ENCODE data around the gene TRAPPC6A.
"Not testable (repeated sequence)": the region's sequence is repeated elsewhere in the genome, so short reads cannot be mapped to it uniquely, and the experiment has no call there.

Gene TRAPPC6A

DNA sequence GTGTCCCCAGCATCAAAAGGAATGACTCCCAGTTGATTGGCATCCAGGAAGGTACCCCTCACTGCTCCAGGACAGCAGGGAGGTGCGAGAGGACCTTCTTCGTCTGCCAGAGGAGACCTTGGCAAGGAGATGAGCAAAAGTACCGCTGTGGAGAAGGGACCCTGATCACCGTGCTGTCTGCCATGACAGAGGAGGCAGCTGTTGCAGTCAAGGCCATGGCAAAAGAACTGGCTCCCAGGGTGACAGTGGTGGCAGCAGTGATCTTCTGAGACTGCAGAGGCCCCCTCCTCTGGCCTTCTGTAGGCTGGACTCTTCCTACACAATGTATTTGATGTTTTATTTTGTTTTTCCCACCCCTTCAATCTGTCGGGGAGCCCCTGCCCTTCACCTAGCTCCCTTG, 49.2 kb downstream of the TRAPPC6A start:
- no peak for DNase-seq

DNA sequence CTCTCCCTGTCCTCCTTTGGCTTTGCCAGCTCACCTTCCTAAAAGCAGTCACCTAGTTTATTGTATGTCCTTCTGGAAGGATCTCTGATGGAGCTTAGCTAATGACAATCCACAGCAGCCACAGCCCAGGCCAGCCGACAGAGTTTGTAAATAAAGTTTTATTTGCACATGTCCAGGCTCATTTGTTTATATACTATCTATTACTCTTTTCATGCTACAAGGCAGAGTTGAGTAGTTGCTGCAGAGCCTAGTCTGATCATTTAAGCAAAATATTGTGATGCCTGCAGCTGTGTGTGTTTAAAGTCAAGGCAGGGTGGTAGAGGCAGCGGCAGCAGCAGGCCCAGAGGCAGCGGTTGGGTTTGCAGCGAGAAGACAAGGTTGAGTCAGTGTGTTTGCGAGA, 49.9 kb downstream of the TRAPPC6A start:
- DNase-seq = no peak

- DNase-seq = no peak
These were observed 51.4 kb downstream of the TRAPPC6A start for GRCh38 chr19:45126654-45127053.

- DNase-seq = peak; percentile 49
These were observed 52.0 kb downstream of the TRAPPC6A start for GRCh38 chr19:45125975-45126493.

- no peak for DNase-seq
These were observed 52.7 kb downstream of the TRAPPC6A start for GRCh38 chr19:45125360-45125759.

GRCh38 chr19:45124021-45124420, 54.0 kb downstream of the TRAPPC6A start:
- no peak for DNase-seq

GRCh38 chr19:45123440-45123850, 54.6 kb downstream of the TRAPPC6A start:
- no peak for DNase-seq

DNA sequence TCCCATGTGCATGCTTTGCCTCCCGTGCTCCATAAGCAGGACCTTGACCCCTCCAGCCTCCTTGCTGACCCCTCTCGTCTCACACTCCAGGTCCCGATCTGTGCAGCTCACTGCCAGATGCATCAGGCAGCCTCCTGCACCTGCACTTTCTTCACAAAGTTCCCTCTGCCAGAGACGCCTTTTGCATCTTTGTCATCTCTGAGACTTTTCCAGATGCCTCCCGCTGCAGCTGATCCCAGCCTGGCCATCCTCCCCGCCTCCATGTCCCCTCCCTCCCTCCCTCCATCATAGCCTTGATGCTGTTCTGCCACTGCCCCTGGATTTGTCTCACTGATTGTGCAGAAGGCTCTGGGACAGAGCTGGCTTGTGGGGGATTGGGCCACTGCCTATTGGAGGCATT, 55.2 kb downstream of the TRAPPC6A start:
- no peak for DNase-seq

DNA sequence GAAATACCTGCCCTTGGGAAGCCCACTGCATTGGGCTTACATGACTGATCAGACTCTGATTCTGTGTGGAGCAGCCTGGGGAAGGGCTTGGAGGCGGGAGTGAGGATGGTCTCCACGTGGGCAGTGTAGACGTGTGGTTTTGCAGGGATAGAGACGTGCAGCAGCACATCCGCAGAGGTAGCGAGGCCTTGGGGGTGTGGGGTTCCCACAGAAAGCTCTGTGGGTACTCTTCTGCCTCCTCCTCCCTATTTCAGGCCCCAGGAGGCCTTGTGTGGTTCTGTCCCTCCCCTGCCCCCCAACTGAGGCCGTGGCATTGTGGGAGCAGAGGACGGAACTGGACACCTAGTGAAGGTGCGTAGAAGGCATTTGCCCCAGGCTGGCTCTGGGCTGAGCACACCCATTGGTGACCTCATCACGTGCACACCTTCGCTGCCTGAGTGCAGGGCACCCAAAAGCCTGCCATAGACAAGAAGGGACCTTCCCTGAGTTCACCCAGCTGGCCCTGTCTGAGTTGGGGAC, 56.2 kb downstream of the TRAPPC6A start:
- DNase-seq = no peak

DNA sequence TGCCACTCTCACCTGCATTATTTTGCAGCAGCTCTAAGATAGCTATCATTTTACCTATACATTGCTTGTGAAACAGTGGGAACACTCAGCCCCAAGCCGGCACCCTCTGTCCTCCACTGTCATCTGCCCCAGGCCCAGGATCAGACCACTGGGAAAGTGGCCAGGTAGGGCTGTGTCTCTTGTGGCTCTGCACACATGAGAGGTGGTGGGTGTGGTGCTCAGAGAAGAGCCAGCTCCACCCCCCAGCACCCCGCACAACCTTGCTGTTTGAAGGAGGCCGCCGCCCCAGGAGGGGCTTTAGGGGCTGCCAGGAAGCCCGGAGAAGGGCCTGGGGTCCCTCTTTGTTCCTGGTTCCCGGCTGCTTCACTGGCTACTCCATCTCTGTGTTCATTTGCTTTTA, 58.5 kb downstream of the TRAPPC6A start:
- DNase-seq = no peak

DNA sequence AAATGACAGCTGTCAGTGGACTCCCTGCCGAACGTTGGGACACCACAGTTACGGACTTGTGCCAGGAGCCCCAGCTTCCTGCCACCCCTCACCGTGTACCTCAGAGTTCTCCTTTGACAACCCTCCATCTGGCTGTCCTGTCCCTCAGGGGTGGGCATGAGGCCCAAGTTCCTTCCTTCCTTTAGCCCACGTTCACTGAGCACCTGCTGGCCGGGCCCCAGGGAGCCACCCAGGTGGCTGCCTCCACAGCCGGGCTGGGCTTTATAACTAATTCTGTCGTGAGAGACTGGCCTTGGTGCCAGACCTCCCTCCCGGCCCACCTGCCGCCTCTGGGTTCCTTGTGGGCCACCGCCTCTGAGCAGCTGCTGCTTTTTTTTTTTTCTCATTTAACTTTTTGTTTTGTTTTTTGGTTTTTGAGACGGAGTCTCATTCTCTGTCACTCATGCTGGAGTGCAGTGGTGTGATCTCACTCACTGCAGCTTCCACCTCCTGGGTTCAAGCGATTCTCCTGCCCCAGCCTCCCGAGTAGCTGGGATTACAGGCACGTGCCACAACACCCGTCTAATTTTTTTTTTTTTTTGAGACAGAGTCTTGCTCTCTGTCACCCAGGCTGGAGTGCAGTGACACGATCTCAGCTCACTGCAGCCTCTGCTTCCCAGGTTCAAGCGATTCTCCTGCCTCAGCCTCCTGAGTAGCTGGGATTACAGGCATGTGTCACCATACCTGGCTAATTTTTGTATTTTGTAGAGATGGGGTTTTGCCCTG, 59.3 kb downstream of the TRAPPC6A start:
- not testable (repeated sequence) for DNase-seq

DNA sequence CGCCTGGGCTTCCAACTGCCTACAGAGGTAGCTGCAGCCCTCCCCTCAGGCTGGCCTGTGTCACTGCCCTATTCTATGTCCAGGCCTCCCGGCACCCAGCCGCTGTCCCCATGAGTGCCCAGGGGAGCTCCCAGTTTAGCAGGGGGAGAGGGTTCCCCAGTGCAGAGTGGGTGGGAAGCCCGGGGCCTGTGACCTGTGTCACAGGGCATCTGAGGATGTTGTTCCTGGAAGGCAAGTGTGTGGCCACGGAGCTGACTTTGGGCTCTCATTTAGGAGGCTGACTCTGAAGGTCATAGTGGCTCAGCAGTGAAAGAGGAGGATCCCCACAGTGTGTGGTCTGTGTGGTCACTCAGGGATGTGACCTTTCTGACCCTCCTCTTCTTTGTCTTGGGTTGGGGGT, 59.9 kb downstream of the TRAPPC6A start:
- no peak for DNase-seq

GRCh38 chr19:45117671-45118070, 60.4 kb downstream of the TRAPPC6A start:
- no peak for DNase-seq

DNA sequence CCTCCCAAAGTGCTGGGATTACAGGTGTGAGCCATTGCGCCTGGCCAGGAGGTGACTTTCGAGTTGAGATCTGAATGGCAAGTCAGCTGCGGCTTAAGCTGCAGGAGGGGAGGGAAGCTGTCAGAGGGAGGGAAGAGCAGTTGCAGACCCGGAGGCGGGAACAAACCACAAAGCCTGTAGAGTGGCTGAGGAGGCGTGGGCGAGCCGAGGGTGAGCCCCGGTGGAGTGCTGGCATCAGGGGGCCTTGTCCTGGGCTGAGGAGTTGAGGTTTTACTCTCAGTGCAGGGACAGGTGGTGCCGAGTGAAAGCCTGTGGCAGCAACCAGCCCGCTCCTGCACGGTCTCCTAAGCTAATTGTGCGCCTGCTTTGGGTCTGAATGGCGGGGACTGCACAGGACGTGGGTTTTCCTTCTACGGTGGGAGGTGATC, 60.9 kb downstream of the TRAPPC6A start:
- DNase-seq = no peak

DNA sequence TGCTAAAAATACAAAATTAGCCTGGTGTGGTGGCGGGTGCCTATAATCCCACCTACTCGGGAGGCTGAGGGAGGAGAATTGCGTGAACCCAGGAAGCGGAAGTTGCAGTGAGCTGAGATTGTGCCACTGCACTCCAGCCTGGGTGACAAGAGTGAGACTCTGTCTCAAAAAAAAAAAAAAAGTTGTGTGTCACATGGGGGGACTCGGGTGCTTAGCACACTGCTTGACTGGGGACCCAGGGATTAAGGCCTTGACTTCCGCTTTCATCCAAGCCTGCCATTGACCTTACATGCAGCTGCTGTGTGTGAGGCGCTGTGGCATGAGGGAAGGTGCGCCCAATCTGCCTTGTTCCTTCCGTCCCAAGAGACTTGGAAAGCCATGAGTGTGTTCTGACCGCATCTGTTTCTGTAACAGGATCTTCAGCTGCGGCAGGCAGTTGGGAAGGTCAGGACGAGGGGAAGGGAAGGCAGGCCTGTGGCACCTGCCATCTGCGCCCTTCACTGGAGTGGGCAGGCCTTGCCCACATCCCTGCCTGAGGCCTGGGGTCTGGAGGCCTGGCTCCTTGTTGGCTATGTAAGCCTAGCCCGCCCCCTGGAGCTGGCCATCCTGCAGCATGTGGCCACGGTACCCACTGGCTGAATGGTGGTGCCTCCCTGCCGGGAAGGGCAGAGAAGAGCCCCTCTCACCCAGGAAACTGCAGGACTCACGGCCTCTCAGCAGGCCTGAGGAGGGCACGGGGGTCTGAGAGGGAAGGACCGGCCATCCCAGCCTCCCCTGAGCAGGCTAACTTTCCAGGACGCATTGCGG, 62.0 kb downstream of the TRAPPC6A start:
- DNase-seq = no peak

GRCh38 chr19:45114116-45114515, 63.9 kb downstream of the TRAPPC6A start:
- DNase-seq = no peak

DNA sequence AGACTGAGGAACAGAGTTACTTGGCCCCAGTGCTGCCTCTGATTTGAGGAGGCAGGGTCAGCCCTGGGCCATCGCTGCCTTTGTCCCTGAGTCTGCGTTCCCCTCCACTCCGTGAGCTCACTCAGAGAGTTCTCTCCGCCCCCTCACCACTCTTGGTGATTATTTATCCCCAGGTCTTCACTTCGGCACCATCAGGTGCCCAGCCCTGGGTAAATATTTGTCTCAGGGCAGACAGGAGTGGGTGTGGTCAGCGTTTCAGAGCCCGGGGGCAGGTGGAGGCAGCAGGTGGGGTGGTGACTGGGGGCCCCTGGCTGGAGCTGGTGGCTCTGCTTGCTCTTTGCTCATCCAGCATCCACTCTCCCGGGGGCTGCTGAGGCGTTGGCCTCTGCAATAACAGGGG, 64.4 kb downstream of the TRAPPC6A start:
- DNase-seq = no peak

Measured in fibroblast of skin of back (primary cell).